Limb (tissue), 2 donors: ENCODE data around the gene CRIP2.

Experiments used
- DNase-seq, 2 donors: peaks; one replicate each; pipeline ENCODE4 v3.0.0-alpha.2; 2016; ENCODE audit errors: extremely low spot score in 2 of 2

Gene CRIP2

DNA sequence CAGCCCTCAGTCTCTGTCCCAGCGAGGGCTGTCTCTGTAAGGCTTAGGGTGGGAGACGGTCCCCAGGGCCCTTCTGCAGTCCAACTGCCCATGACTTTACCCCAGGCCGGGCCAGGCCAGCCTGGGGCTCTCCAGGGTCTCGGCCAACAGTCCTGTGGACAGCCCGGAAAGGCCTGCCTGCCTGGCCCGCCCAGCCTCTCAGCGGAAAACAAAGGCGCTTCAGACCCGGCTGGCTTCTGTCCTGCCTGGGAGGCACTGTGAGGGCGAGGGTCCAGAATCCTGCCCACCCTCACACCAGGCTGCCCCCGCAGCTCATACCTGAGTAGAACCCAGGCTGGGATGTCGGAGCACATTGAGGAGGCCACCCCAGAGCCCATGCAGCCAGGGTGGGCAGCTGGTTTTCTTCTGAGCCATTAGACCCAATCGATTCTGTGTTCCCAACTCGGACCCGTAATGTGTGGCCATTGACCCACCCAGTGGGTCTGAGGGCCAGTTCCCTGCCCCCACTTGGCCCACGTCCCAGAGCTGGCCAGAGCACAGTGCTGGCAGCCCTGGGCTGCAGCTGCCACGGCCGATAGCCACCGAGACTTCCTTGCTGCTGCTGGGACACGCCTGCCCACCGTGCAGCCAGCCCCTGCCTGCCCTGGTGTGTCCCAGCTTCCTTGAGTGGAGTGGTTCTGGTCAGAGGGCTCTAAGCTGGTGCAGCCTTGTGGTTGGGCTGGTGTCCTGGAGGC, 1.6 kb downstream of the CRIP2 start:
- peak in 1 of 2 donors; percentile 63 for DNase-seq

DNA sequence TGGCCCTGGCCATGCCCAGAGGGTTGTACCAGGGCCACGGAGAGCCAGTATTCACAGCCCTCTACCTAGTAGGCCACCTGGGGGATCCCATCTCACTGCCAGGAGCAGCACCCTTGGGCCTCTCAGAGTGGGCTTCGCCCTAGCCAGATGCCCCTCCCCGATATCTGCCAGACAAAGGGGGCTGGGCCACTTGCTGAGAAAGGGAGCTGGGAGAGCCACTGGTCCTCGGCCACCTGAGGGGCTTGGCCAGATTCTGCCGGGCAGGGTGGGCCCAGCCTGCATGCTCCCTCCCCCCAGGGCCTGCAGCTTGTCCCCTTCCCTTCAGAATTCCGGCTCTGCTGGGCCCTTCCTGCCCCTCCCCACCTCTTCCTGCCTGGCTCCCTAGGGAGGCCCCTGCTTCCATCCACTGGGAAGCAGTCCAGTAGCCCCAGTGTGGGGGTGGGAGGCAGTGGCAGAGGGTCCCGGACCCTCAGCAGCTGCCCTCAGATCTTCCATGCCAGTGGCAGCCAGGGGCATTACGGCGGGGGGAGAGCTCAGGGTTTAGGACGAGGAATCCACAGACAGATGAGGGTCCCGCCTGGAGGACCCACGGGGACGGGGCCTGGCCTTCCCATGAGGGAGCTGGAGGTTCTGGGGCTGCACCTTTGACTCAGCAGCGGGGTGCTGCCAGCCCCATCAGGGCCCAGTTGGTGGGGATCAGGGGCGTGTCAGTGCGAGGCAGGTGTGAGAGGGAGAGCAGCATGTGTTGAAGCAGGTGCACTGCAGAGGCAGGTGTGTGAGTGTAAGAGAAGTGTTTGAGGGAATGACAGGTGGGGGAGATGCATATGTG, 2.4 kb downstream of the CRIP2 start:
- peak in 1 of 2 donors; percentile 47 for DNase-seq

DNA sequence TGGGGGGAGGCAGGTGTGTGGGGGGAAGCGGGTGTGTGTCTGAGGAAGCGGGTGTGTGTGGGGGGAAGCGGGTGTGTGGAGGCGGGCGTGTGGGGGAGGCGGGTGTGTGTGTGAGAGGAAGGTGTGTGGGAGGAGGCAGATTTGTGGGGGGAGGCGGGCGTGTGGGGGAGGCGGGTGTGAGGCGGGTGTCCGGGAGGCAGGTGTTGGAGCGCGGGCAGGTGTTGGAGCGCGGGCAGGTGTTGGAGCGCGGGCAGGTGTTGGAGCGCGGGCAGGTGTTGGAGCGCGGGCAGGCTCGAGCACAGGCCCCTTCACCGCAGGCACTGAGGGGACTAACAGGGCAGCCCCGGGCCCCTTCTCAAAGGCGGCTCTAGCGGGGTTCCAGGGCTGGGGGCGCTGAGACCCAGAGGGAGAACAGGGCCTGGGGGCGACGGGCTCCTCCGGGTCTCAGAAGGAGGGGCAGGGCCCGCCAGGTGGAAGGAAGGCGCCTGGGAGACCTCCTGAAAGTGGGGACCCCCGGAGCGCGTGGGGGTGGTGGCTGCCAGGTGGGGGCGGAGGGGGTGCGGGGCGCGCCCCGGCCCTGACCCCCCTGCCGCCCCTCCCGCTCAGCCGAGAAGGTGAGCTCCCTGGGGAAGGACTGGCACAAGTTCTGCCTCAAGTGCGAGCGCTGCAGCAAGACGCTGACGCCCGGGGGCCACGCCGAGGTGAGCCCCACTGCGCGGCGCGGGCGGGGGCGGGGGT, 3.2 kb downstream of the CRIP2 start:
- DNase-seq: peak in 1 of 2 donors; percentile 73

DNA sequence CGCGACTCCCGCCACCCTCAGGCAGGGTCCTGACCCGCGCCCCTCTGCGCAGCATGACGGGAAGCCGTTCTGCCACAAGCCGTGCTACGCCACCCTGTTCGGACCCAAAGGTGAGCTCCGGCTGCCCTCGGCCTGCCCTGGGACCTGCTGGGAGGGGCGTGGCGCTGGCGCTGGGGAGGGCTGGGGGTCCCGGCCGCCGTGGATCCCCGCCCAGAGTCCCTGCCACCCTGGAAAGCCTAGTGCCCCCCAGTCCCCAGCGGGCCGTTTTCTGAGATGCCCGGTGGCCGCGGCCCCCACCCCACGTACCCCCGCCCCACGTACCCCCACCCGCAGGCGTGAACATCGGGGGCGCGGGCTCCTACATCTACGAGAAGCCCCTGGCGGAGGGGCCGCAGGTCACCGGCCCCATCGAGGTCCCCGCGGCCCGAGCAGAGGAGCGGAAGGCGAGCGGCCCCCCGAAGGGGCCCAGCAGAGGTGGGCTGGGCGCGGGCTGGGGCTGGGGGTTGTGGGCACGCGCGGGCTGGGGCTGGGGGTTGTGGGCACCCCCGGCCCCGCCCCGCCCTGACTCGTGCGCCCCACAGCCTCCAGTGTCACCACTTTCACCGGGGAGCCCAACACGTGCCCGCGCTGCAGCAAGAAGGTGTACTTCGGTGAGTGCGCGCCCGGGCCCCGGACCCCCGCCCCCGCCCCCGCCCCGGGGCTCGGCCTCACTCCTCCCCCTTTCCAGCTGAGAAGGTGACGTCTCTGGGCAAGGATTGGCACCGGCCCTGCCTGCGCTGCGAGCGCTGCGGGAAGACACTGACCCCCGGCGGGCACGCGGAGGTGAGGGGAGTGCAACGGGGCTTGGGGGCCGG, 4.0 kb downstream of the CRIP2 start:
- DNase-seq: peak in 1 of 2 donors; percentile 62

DNA sequence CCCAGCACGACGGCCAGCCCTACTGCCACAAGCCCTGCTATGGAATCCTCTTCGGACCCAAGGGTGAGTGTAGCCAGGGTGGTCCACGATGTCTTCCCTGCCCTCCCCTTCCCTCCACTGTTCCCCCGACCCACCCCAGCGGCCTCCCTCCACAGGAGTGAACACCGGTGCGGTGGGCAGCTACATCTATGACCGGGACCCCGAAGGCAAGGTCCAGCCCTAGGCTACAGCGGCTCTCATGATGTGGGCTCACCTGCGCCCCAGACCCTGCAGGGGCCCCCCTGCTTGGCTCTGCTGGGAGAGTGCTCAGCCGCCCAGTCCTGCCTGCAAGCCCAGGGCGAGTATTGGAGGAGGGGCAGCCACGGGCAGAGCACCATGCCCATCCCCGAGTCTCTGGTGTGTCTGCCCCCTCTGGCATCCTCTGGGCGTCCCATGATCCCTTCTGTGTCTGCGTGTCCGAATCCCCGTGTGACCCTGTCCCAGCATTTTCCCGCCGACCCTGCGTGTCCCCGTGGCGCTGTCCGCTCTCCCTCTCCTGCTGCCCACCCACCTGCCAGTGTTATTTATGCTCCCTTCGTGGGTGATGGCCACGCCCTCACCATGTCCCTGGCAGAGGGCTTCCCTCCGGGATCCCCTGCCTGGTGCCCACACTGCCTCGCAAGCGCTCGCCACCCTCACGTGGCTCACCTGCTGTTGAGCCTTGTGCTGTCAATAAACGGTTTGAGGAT, 5.0 kb downstream of the CRIP2 start:
- DNase-seq: peak in 1 of 2 donors; percentile 54

DNA sequence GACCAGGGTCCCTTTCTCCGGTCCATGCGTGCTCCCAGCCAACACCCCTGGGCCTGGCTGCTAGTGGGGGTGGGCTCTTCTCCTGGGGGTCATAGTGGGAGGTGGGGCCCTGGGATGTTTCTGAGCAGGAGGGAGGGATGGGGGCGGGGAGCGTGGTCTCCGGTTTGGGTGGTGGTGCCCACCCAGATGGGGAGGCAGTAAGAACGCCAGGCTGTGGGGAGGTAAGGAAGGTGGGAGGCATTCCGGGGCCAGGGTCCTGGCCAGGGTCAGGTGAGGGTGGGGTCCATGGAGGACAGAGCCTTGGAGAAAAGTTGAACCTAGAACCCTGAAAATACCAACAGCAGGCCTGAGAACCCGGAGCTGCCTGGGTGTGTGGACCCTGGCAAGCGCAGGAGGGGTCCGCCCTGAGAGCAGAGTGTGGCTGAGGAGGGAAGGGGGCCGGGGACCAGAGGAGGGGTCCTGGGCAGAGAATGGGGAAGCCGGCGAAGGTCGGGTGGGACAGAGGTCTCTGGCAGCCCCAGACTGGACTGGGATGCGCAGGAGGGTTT, 5.7 kb downstream of the CRIP2 start:
- DNase-seq: peak in 1 of 2 donors; percentile 50

DNA sequence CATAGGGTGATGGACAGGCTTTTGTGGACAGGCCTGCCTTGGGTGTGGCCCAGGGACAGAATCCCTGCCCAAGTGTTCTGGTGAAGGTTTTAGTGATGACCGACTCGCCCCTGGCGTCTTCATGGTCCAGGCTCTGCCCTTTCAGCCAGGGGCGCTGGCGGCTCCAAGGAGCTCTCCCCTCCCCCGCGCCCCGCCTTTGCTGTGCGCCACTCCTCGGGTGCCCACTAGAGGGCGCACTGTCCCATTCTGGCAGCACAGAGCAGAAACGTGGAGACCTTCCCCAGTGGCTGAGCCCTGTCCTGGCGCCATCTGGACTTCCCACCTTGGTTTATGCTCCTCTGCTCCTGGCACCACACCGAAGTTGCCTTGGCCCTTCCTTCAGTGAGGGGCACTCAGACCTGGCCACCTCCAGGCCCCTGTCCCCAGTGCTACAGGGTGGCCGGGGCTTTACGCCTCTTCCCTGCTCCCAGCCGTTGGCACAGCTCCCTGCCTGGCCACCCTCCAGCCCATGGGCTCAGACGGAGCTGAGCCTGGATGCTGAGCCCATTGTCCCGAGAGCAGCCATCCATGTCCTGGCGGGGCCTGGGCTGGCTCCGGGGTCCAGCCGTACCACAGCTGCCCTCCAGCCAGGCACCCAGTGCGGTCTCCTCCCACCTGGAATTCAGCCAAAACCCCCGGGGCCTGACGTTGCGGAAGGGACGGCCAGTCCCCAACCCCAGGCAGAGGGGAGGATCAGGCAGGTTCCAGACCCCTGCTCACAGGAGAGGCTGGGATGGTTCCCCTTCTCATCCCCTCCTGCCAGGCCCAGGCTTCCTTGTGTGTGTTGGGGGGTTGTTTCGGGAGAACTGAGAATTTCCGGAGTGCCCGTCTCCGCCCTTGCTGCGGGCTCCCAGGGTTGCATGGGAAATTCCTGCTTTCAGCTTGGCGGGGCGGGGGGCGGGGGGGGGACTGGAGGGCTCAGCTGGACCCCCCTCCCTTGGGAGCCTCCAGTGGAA, 6.5 kb downstream of the CRIP2 start:
- peak; percentile 88 to 97 for DNase-seq

DNA sequence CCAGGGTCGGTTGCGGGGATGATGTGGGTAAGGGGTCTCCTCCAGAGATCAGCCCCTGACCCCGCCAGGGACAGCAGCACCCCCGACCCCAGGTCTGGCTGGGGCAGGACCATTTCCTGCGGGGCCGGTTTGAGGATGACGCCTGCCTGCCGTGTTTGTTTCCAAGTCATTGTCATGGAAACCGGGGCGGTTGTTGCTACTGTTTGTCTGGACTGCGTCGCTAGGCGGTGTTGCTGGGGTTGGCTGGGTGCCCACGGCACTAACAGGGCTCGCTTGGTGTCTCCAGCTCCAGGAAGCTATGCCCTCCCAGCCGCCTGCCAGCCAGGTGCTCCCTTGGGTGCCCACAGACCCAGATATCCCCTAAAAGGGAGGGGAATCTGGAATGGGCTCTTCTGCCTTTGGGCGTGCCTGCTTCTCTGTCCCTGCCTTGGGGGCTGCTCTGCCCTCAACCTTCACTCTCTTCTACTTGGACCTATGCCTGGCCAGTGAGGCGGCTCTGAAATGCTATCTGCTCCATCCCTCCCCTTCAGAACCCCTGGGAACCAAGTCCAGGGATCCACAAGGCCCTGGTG, 7.4 kb downstream of the CRIP2 start:
- DNase-seq: peak; percentile 93 to 95

DNA sequence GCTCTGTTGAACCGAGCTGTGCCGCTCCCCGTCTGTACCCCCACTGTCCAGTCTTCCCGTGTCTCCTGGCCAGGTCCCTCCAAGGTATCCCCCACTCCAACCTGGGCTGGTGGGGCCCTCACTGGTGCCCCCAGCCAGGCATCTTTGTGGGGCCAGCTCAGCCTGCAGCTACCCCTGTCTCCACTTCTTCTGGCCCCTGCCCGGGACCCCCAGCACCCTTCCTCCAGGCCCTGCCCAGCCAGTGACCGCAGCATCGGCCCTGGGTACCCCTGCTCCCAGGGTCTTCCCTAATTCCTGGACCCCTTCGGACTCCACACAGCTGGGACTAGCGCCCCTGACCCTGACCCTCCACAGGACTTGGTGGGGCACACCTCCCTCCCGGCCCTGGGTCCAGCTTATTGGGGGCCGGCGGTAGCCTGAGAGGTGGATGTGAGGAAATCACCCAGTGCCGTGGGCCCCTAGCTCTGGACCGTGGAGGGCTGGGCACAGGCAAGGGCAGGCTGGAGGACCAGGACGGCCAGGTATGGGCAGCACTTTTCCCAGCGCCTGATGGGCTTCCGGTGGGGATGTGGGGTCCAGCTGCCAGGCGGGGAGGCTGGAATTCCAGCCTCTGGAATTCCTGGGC, 8.0 kb downstream of the CRIP2 start:
- DNase-seq: no peak

DNA sequence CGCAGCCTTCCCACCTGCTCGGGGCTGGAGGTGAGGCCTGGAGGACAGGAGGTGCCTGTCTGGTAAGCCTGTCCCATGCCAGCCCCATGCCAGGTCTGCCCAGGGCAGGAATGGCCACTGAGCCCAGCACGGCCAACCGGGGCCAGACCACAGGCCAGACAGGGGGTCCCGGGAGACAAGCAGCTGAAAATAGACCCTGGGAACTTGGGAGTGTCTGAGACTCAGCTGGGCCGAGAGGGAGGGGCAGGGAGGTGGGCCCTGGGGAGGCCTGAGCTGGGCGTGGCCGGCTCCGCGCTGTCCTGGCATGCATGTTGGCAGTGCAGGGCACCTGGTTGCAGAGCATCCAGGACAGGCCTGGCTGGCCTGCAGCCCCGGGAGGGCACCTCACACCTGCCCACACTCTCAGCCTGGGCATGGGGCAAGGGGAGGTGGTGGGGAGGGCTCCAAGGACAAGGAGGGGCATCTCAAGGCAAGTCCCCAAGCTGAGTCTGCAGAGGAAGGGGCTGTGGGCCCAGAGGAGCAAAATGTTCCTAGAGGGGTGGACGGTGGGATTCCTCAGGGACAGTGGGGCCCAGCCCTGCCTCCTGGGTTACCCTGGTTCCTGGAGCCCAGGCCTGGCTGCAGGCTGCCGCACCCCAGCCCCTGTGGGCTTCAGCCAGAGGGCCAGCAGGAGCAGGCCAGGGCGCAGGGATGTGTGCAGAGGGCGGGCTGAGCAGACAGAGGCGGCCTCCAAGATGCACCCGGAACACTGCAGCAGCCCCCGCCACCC, 8.9 kb downstream of the CRIP2 start:
- DNase-seq: peak in 1 of 2 donors; percentile 54

DNA sequence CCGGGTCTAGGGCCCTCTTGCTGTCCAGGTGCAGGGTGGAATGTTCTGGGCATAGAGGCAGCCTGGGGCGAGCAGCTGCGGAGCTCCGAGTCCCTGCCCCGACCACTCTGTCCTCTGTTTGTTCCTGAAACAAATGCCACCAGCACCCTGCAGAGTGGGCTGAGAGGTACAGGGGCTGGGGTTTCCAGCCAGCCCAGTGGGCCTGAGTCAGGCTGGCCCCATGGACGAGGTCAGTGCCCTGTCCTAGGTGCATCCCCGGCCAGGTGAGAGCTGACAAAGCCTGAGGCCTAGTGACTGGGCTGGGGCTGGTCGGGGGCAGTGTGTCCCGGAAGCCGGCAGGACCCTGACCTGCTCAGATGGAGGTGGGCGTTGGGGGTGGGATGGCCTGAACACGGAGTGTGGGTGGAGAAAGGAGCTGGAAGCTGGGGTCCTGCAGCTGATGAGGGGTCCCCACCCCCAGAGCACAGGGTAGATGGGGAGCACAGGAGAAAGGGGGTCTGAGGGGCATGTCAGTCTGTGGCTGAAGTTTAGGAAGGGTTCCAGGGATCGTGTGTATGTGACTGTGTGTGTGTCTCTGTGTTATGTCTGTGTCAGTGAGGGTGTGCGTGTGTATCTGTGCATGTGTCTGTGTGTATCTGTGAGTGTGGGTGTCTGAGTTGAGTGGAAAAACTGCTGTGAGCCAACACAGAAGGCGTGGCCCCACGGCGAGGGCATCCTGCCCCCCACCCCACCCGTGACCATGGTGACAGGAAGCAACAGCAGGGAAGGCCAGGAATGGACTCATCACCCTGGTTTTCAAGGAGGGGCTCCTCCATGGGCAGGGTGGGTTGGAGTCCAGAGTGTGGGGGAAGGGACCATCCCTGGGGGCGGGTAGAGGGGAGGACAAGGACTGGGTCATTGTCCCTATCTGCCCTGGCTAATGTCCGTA, 9.7 kb downstream of the CRIP2 start:
- peak in 1 of 2 donors; percentile 43 for DNase-seq

DNA sequence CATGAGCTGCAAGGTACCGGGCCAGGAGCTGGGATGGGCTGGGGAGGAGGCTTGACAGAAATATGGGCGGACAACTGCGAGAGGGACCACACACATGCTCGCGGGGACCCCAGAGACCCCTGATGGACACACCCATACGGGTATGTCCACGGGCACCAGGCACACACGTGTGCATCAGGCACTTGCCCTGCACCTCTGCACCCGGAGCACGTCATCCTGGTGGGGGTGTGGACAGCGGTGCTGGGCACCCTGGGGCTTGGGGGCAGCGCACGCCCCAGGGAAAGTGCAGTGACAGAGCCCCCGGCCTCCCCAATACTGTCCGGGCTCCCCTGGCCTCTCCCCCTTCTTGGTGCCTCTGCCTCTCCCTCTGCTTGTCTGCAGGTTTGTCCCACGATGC, 10.4 kb downstream of the CRIP2 start:
- peak in 1 of 2 donors; percentile 47 for DNase-seq

DNA sequence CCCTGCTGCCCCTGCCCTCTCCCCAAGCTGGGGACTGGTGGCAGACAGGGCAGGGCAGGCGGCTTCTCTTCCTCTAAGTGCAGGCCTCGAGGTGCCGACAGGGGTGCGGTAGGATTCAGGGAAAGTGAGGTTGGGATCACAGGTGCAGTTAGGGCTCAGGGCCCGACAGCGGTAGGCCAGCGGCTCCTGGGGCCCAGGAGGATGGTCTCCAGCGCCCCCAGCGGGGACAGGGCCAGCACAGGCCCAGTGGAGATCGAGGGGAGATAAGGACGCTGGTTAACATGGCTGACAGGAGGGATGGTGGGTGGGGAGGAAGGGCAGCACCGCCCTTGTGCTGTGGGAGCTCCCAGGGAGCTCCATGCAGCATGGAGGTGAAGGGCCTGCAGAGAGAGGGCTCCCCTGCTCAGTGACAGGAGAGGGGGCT, 11.1 kb downstream of the CRIP2 start:
- DNase-seq: peak in 1 of 2 donors; percentile 64

DNA sequence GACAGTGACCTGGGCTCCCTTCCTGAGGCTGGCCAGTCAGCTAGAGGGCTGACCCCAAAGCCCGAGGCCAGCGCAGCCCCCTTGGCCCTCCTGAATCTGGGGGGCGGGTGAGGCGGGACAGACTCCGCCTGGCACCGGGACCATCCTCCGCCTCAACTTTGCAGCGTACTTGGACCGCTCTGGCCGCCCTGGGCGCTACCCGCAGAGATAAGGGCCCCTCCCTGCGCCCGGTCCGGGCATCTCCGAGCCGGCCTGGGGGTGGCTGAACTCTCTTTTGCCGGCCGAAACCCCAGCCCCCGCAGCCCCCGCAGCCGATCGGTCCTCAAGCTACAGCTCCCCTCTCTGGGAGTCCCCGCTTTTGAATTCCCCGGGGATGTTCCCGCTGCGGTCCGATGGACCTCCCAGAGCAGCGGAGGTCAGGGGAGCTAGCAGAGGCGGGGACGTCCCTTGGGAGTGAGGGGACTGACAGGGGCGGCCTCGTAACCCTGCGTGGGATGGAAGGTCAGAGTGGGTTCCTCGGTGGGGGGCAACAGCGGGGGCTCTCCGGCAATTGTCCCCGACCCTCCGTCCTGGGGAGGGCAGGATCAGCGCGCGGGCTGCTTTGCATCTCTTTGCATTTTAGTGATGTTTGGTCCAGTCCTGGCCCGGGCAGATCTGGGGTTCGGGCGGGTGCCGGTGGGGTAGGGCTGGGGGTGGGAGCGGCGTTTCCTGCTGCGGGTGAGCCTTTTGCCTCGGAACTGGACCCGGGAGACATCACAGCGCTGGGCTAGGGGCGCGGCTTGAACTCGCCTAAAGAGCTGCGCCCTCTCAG, 11.7 kb downstream of the CRIP2 start, which contains the start of gene CRIP1:
TSS of gene CRIP1 (plus strand) at position 724 of the 811 bp plus-strand sequence. CDS start 374 bp downstream, outside the sequence.
- DNase-seq: peak in 1 of 2 donors; percentile 72

DNA sequence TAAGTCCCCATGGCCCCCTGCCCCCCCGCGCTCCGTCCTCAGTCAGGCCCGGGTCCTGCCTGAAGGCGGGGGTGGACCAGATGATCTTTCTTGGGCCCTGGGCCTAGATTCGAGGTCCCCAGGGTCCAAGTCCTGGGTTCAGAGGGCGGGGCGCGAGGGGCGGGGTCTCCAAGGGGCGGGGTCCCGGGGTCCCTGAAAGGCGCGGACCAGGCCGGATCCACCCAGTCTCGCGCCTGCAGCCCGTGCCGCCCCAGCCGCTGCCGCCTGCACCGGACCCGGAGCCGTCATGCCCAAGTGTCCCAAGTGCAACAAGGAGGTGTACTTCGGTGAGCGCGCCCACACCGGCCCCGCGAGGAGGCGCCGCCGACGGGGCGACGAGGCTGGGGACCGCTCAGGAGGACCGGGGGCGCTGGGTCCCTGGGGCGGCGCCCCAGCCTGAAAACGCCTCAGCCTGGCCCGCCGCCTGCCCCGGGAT, 12.4 kb downstream of the CRIP2 start:
- DNase-seq: no peak
